Skeletal muscle satellite cell (primary cell): ENCODE measurements around the gene RPL11. TPM values are rescaled to one million over a fixed set of nuclear protein-coding genes. Genes with fewer than 3 reads are reported as not detected.
"Not testable (repeated sequence)": the region's sequence is repeated elsewhere in the genome, so short reads cannot be mapped to it uniquely, and the experiment has no call there.

ENCODE experiments used
- H3K27me3 ChIP-seq: 2 replicates; pipeline ENCODE4 v1.7.0; 2013; ENCODE audit warnings: low read length; ENCODE audit not compliant: control insufficient read depth, insufficient read depth
- H3K36me3 ChIP-seq: 2 replicates; pipeline ENCODE4 v1.7.0; 2013; ENCODE audit warnings: mild to moderate bottlenecking, control low read depth, low read length; ENCODE audit not compliant: insufficient read depth
- H3K4me1 ChIP-seq: 2 replicates; pipeline ENCODE4 v1.7.0; 2013; ENCODE audit warnings: low read length; ENCODE audit not compliant: control insufficient read depth, insufficient read depth
- H3K4me2 ChIP-seq: 2 replicates; pipeline ENCODE4 v1.7.0; 2013; ENCODE audit warnings: mild to moderate bottlenecking, low read length
- H3K4me3 ChIP-seq: 2 replicates; pipeline ENCODE4 v1.7.0; 2013; ENCODE audit warnings: low read length
- H3K9ac ChIP-seq: 2 replicates; pipeline ENCODE4 v1.7.0; 2013; ENCODE audit warnings: mild to moderate bottlenecking, low read depth, low read length, moderate library complexity
- H3K9me3 ChIP-seq: replicated peaks from 2 replicates; pipeline ENCODE4 v1.7.0; 2013; ENCODE audit warnings: mild to moderate bottlenecking, control low read depth, low read length
- total RNA-seq: library from RNA; depleted of rRNA; stranded (reverse); fragments of >200 nt; gene quantifications from 2 replicates; pipeline ENCODE4 v1.2.3, GENCODE V29; 2012; rRNA removed

The RPL11 gene
- total RNA-seq = 773 and 1,109 TPM in 2 replicates

DNA sequence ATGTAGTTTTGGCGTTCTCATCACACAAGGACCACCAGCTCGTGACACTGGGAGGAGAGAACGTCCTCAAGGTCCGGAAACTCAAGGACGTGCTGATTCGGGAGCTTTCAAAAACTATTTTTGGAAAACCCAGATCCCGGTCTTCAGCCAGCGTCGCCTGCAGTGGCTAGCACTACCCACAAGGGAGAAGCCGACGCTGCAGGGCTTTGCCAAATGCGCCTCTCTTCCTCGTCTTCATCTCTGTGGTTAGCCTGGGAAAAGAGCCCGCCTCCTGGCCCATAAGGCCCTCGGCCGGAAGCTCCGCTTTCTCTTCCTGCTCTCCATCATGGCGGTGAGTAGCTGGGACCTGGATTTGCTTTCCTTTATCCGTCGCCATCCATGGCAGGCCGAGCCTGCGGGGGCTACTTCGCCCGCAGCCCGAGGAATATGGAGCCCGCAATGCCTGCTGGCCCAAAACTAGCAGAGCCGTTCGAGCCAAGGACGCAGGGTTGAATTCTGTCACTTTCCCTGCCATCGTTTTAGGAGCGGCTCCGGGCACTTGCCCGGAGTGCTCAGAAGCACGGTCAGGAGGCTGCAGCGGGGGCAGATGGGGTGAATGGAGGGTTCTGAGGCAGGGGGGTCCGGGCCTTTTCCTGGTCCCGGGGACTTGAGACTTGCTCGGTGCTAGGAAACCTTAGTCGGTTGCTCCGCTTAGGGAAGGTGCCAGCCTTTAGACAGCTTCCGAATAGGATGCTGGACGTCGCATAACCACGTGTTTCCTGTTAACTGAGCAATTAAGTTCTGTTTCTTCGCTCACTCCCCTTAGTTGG is at the start of gene RPL11:
RPL11 (plus strand) TSS at position 308 of the 809 bp plus-strand sequence; CDS start at position 326, 18 bp downstream.
- Histone ChIP-seq H3K4me2 (peak within 1 kb of the TSS; percentile 87), H3K27me3 (no peaks in the 10 kb centered on the region)

DNA sequence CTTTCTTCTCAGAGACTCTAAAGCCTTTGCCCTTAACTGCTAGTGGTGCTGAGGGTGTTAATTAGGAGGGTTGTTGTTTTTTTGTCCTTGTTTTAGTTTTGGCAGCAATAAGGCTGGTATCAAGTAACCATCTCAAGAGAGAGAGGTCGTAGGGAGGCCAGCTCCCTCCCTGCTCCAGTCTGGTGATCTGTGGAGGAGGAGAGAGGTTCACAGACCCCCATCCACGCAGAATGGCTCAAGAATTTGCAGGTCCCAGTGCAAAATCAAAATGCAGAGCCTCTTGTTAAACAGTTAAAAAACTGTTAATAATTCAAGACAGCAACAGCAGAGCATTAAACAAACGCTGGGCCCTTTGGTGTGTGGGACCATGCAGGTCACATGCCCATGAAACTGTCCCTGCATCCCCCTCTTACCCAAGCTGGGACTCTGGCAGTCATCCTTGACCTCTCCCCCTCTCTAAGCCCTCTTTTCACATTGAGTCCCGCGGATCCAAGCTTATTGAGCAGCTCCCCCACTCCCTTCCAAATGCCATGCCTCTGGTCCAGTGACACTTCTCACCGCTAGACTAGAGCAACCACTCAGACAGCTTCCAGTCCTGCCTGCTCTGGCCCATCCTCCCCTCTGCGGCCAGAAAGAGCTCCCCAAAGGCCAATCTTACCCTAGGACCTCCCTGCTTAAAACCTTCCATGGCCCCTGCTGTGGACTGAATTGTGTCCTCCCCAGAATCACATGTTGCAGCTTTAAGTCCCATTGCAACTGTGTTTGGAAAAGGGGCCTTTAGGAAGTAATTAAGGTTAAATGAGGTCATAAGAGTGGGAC is 47.7 kb upstream of the RPL11 start:
- H3K36me3 ChIP-seq = no peaks in the 10 kb centered on the region
- H3K9ac ChIP-seq = no peak overlapping the region
- no peak overlapping the region for H3K4me2 ChIP-seq
- H3K4me1 ChIP-seq = no peaks in the 10 kb centered on the region
- H3K27me3 ChIP-seq = peaks cover 45% of the 10 kb centered on the region
- H3K4me3 ChIP-seq = no peak overlapping the region
- no peaks in the 10 kb centered on the region for H3K9me3 ChIP-seq

More for the DNA sequence above, at the start of gene RPL11:
- no peaks in the 10 kb centered on the region for H3K9me3 ChIP-seq
- H3K4me3 ChIP-seq = peak within 1 kb of the TSS; percentile 90
- peaks cover 45% of the 10 kb centered on the region for H3K36me3 ChIP-seq
- H3K4me1 ChIP-seq = peaks cover 37% of the 10 kb centered on the region
- H3K9ac ChIP-seq = peak within 1 kb of the TSS; percentile 97

DNA sequence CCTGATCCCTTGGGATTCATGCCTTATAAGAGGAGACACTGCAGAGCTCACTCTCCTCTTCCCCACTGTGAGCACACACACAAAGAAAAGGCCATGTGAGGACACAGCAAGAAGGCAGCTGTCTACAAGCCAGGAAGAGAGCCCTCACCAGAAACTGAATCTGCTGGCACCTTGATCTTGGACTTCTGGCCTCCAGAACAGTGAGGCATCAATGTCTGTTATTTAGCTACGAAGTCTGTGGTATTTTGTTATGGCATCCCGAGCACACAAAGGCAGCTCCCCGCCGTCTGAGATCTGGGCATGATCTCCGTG is 47.1 kb upstream of the RPL11 start:
- H3K4me3 ChIP-seq = no peak overlapping the region
- H3K9me3 ChIP-seq = no peaks in the 10 kb centered on the region
- H3K4me2 ChIP-seq = no peak overlapping the region
- H3K9ac ChIP-seq = no peak overlapping the region
- peaks cover 39% of the 10 kb centered on the region for H3K27me3 ChIP-seq
- H3K4me1 ChIP-seq = no peaks in the 10 kb centered on the region
- no peaks in the 10 kb centered on the region for H3K36me3 ChIP-seq

DNA sequence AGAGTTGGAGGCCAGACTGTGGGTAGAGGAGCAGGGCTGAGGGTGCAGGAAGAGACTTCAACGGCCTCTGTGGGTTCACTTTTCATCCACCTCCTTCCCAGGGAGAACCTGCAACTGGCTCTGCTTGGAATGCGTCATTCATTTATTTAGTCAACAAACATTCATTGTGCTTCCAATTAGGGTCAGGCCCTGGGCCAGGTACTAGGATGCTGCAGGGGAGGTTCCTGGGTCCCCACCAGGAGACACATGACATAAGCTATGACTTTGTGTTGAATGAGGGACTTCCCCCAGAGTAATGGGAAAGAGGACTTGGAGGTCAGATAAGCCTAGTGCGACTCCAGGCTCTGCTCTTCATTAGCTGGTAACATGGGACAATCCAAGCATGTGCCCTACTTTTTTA is 46.3 kb upstream of the RPL11 start:
- H3K27me3 ChIP-seq = peaks cover 41% of the 10 kb centered on the region
- no peak overlapping the region for H3K9ac ChIP-seq
- no peak overlapping the region for H3K4me2 ChIP-seq
- H3K4me3 ChIP-seq = no peak overlapping the region
- no peaks in the 10 kb centered on the region for H3K4me1 ChIP-seq
- H3K9me3 ChIP-seq = no peaks in the 10 kb centered on the region
- H3K36me3 ChIP-seq = no peaks in the 10 kb centered on the region

DNA sequence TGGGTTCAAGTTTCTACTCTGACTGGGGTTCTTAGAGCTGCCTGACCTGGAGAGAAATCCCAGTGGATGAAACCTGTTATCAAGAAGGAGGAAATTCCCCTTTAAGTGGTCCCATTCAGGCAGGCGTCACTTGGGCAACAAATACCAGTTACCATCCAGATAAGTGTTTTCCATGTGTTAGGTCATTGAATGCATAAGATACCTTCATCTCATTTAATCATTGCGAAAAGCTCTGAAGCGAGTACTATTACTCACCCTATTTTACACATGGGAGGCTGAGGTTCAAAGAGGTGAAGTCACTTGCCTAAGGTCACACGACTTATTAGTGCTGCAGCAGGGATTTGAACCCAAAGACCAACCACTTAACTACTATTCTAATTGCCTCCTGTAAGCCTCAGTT is 45.5 kb upstream of the RPL11 start:
- H3K4me2 ChIP-seq = no peak overlapping the region
- H3K9me3 ChIP-seq = no peaks in the 10 kb centered on the region
- peaks cover 49% of the 10 kb centered on the region for H3K27me3 ChIP-seq
- H3K4me1 ChIP-seq = peaks cover 2% of the 10 kb centered on the region
- H3K9ac ChIP-seq = no peak overlapping the region
- no peak overlapping the region for H3K4me3 ChIP-seq
- no peaks in the 10 kb centered on the region for H3K36me3 ChIP-seq

DNA sequence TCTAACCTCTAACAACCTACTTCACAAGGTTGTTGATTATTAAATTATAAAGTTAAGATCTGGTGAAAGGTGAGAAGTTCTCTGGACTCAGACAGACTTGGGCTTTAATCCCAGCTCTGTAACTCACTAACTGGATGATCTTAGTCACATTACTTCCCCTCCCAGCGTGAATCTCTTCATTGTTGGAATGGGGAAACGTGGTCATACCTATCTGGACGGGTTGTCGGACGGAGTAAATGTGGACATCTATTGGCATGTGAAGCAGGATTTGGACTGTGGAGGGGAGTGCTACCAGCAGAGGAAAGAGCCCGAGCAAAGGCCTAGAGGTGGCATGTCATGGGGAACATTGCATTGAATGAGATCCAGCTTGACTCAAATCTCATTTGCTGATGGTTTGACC is 45.1 kb upstream of the RPL11 start:
- H3K9me3 ChIP-seq = no peaks in the 10 kb centered on the region
- H3K4me3 ChIP-seq = no peak overlapping the region
- H3K4me2 ChIP-seq = no peak overlapping the region
- H3K9ac ChIP-seq = no peak overlapping the region
- H3K4me1 ChIP-seq = peaks cover 4% of the 10 kb centered on the region
- peaks cover 53% of the 10 kb centered on the region for H3K27me3 ChIP-seq
- no peaks in the 10 kb centered on the region for H3K36me3 ChIP-seq

DNA sequence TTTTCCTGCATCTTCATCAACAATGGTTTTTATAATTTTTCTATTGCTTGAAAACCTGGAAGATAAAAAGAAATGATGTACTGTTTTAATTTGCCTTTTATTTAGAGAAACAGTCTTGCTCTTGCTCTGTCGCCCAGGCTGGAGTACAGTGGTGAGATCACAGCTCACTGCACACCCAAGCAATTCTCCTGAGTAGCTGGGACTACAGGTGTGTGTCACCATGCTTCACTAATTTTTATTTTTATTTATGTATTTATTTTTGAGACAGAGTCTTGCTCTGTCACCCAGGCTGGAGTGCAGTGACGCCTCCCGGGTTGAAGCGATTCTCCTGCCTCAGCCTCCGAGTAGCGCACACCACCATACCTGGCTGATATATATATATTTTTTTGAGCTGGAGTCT is 43.0 kb upstream of the RPL11 start:
- H3K4me2 ChIP-seq = no peak overlapping the region
- no peak overlapping the region for H3K4me3 ChIP-seq
- H3K4me1 ChIP-seq = peaks cover 4% of the 10 kb centered on the region
- H3K9me3 ChIP-seq = no peaks in the 10 kb centered on the region
- peaks cover 57% of the 10 kb centered on the region for H3K27me3 ChIP-seq
- no peaks in the 10 kb centered on the region for H3K36me3 ChIP-seq
- H3K9ac ChIP-seq = no peak overlapping the region

DNA sequence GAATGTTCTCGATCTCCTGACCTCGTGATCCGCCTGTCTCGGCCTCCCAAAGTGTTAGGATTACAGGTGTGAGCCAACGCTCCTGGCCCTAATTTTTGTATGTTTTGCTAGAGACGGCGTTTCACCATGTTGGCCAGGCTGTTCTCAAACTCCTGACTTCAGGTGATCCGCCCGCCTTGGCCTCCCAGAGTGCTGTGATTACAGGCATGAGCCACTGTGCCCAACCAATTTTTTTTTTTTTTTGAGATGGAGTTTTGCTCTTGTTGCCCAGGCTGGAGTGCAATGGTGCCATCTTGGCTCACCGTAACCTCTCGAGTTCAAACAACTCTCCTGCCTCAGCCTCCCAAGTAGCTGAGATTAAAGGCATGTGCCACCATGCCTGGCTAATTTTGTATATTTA is 42.4 kb upstream of the RPL11 start:
- H3K4me1 ChIP-seq, H3K4me2 ChIP-seq, H3K9me3 ChIP-seq, H3K4me3 ChIP-seq, H3K9ac ChIP-seq, H3K36me3 ChIP-seq: not testable (repeated sequence)
- peaks cover 56% of the 10 kb centered on the region for H3K27me3 ChIP-seq

DNA sequence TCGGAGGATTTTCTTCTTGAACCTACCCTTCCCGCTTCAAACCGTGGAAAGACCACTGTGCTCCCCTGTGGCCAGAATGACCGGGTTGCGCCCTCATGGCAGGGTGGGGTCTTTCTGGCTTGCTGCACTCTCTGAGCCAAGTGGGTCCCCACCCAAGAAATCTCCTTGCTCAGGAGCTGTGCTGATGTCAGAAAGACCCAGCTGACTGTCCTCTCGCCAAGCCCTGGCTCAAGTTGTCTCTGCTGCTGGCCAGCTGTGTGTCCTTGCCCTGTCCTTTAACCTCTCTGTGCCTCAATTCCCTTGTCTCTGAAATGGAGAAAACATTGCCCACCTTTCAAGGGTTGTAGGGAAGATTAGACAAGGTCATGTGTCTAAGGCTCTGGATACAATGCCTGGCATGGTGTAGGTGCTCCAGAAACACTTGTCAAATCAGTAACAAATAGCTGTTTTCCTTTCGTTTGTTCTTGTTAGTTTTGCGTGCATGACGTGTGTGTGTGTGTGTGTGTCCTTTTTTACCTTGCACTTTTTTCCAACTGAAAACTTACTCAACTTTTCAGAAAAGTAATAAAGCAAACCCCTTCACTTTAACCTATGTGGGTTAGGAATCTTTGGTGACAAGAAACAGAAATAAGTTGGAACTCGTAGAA is 41.1 kb upstream of the RPL11 start:
- Histone ChIP-seq H3K9me3 (no peaks in the 10 kb centered on the region), H3K9ac (no peak overlapping the region)

DNA sequence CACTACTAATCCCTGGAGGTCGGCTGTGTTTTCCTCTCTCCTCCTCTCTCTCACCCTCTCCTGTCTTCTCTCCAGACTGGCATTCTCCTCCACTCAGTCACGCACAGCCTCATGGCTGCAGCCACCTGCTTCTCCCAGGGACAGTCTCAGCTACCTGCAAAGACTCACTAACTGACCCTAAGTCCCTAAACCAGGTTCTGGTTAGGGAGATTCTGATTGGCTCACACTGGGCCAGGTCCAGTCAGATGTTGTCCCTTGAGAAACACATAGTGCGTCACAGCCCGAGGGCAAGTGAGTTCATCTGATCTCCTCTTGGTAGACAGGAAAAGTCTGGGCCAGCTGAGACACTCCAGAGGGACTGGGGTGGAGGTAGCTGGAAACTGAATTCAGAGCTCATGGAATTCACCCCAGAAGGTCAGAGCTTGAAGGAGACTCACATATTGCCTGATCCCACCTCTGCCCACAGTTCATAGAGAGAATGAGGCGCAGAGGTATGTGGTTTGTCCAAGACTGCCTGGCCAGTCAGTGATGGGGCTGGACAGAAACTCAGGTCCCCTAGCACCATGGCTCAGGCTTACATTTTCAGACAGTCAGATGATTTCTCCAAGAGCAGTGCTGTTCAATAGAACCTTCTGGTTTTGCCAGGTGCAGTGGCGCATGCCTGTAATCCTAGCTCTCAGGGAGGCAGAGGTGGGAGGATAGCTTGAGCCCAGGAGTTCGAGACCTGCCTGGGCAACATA is 40.4 kb upstream of the RPL11 start:
- H3K4me2 ChIP-seq = no peak overlapping the region
- H3K9me3 ChIP-seq = no peaks in the 10 kb centered on the region
- H3K36me3 ChIP-seq = no peaks in the 10 kb centered on the region
- peaks cover 4% of the 10 kb centered on the region for H3K4me1 ChIP-seq
- H3K27me3 ChIP-seq = peaks cover 45% of the 10 kb centered on the region
- no peak overlapping the region for H3K9ac ChIP-seq
- no peak overlapping the region for H3K4me3 ChIP-seq

More for the DNA sequence above, 41.1 kb upstream of the RPL11 start:
- peaks cover 51% of the 10 kb centered on the region for H3K27me3 ChIP-seq
- H3K4me1 ChIP-seq = peaks cover 4% of the 10 kb centered on the region
- no peak overlapping the region for H3K4me2 ChIP-seq
- H3K4me3 ChIP-seq = no peak overlapping the region
- no peaks in the 10 kb centered on the region for H3K36me3 ChIP-seq
